KG1 (cell line): ENCODE measurements around the gene EIF2AK2.

Experiments
- DNase-seq: peaks from one replicate; lab custom pipeline; 2025; lab: John Stamatoyannopoulos, UW

The EIF2AK2 gene

DNA sequence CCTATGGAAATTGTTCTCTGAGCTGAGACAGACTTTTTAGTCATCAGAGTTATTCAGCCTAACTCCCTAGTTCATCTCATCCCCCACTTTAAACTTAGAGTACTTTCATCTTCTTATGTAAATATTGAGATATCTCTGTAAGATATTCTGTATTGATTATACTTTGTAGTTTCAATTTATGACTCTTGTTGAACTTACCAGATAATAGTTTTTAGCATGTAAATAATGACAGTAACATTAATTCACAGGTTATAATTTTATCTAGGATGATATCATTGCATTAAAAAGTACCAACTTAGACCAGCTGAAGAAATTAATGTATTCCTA is 14.8 kb upstream of the EIF2AK2 start:
- no peak for DNase-seq

DNA sequence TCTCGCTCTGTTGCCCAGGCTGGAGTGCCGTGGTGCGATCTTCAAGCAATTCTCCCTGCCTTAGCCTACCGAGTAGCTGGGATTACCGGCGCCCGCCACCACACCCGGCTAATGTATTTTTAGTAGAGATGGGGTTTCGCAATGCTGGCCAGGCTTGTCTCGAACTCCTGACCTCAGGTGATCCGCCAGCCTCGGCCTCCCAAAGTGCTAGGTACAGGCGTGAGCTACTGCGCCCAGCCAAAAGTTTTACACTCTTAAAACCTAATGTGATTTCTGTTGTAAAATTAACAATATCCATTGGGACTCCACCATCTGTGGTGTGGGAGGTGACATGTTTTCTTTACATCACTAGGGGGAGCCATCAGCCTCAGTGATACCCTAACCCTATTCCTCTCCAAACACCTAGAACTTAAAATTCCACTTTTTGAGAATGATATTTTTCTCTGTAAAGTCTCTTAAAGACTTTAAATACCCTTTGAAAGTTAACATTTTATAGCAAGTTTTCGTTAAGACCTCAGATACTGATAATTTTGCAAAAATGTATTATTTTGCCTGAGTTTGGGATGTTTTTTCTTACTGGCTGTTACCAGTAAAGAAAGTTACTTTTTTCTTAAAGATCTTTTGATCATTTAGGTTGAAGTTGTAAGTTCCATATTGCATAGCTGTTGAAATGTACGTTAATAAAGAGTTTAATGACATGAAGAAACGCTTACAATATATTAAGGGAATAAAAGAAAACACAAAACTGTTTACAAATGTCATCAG is 11.6 kb upstream of the EIF2AK2 start:
- no peak for DNase-seq

DNA sequence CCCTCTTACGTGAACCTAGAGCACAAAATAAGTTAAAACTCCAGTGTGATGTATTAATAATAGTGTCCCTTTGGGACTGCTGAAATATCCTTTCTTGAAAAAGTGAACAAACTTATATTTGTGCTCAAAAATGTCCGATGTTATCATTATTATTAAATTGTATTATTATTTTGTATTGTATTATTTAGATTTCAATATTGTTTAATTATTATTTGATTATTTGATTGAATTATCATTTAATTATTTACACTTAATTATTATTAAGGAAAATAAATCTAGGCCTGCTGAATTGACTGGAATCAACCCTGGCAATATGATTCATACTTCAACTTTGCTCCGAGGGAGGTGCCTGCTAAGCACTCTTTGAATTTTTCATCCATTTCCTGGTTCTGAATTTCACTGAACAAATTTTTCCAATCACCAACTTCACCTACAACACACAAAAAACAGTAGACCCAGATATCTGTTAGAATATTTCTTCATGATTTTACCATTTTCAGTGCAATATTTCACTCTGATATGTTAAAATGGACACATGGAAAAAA is 10.9 kb upstream of the EIF2AK2 start:
- DNase-seq = no peak

DNA sequence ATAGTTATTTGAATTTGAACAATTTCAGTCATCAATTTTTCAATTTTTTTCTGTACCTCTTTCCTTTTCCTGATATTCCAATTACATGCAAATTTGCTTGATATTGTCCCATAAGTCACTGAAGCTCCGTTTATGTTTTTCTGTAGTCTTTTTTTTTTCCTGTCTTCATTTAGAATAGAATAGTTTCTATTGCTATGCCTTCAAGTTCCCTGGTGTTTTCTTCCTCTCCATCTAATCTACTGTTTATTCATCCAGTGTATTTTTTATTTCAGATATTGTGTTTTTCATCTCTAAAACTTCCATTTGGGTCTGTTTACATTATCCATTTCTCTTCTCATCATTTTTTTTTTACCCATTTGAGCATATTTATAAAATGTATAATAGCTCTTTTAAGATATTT is 8.0 kb upstream of the EIF2AK2 start:
- DNase-seq = no peak

DNA sequence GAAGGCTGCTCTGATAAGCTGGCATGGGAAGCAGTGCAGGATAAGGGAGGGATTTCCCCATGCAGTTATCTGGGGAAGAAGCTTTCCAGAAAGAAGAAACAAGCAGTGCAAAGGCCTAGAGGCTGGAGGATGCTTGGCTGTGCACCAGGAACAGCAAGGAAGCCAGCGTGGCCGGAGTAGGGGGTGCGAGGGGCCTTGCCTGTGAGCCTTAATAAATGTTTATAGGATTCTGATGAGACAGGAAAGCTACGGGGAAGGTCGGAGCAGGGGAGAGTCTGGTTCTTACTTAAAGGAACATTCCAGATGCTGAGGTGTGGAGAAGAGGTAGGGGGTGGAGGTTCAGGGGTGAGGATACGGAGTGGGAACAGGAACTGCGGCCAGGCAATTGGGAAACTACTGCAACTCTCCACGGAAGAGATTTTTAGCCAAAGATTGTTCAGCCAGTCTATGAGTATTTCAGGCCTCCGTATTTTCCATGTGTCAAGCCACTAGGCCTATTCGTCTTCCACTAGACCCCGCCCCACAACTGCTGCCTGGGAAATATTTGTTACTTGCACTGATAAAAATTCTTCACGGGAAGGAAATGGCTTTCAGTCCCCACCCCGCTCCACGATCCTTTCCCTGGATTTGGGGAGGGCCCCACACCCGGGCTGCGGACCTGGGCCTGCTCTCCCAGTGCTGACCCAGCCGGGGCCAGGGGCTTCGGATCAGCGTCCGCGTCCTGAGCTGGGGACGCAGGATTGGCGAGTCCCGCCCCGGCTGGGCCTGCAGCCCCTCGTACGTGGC is 516 bp downstream of the EIF2AK2 start:
- DNase-seq = peak; percentile 23

DNA sequence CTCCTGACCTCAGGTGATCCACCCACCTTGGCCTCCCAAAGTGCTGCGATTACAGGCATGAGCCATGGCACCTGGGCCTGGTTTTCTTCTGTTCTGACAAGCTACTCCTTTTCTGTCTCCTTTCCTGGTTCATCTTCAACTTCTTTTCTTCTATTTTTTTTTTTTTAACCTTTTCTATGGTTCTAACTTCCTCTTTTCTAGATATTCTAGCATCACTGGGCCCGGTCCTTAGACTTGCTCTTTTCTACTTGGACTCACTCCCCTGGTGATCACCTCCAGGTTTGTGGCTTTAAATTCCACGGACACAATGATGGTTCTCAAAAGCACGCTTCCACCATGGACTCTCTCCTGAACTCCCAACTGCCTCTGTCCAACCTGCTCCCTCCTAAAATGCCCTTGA is 2.0 kb downstream of the EIF2AK2 start:
- no peak for DNase-seq

DNA sequence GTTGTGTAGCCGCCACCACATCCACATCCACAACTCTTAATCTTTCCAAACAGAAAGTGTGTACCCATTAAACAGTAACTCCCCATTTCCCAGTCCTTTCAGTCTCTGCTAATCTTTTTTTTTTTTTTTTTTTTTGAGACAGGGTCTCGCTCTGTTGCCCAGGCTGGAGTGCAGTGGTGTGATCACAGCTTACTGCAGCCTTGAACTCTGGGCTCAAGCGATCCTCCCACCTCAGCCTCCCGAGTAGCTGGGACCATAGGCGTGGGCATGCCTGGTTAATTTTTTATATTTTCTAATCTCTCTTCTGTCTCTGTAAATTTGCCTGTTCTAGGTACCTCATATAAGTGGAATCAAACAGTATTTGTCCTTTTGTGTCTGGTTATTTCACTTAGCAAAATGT is 3.6 kb downstream of the EIF2AK2 start:
- no peak for DNase-seq

DNA sequence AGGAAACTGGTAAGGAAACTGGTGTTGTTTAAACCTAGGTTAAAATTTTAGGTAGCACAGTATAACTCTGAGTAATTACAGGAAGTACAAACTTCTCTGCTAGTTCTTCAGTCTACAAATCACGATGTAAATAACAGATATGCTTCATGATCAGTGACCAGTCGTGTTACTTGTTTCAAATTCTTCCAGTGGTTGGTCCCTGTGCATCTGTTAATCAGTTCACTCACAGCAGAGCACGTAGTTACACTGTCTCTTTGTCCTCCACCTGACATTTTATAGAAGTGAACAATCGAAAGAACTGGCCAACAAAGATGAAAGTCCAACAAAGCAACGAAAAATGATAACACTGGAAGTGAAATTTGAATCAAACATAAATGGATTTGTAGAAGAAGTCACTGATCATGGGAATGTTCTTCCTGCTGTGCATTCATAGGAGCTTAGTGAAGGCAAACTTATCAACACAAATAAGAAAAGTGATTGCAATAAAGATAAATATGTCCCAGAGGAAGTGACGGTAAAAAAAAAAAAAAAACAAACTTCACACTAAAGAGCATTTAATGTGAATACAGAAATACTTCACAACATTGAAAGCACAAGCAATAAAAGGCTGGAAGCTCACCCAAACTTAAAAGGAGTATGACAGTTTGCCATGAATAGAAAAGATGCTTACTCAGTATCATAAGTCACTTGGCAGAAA is 7.0 kb downstream of the EIF2AK2 start:
- no peak for DNase-seq

DNA sequence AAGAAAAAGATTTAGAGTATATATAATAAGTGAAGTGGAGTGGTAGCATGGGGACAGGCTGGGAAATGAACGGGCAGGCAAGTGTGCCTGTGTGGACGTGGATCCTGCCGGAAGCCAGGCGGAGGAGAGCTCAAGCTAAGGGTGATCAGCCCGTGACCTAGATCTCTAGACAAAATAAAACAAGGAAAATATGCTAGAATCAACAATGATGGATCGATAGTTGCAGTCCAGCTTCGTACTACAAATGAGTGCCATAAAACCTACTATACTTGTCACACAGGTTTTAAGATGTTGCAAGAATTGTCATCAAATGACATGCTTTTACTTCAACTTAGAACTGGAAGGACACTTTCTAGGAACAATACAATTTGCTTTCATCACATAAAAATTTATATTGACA is 8.5 kb downstream of the EIF2AK2 start:
- no peak for DNase-seq

DNA sequence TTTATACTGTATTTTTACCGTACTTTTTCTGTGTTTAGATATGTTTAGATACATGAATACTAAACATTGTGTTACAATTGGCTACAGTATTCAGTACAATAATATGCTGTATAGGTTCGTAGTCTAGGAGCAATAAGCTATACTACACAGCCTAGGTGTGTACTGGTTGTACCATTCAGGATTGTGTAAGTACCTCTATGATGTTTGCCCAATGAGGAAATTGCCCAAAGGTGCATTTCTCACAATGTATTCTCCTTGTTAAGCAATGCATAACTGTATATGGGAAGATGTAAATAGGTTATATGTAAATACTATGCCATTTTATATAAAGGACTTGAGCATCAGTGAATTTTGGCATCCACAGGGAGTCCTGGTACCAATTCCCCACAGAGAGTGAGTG is 10.7 kb downstream of the EIF2AK2 start:
- no peak for DNase-seq

DNA sequence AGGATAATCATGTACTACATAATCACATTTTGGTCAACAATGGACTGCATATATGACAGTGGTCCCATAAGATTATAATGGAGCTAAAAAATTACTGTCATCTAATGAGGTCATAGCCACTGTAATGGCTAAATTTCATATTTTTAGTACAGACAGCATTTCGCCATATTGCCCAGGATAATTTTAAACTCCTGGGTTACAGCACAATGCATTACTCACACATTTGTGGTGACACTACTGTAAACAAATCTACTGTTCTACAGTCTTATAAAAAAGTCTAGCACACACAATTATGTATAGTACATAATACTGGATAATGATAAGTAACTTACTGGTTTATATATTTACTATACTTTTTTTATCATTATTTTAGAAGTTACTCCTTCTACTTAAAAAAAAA is 12.8 kb downstream of the EIF2AK2 start:
- no peak for DNase-seq

DNA sequence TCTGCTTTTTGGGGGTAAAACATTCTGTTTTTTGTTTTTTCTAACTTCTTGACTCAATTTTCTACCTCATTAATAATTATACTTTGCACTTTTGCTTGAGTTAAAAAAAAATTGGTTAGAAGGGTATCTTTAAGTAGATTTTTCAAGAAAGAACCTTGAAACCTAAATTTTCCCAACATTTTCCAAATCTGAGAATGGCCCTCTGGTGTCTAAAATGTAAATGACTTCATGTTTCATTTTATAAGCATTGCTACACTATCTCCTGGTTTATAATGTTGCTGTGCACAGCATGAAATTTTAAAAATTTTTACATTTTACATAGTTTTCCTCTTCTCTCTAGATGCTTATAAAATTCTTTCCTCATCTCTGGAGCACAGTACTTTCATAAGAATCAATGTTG is 14.2 kb downstream of the EIF2AK2 start:
- no peak for DNase-seq

DNA sequence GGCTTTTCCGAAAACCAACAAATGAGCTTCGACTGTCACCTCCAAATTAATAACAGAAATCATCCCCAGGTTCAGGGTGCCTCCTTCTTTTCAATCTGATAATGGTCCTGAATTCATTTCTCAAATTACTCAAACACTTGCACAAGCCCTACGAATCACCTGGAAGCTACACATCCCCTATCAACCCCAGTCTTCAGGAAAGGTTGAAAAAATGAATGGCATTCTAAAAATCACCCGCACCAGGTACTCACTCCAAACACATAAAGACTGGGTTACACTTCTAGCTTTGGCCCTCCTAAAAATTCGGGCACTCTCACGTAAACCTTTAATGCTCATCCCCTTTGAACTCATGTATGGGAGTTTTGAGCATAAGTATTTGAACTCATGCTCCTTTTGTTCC is 23.9 kb downstream of the EIF2AK2 start:
- no peak for DNase-seq

DNA sequence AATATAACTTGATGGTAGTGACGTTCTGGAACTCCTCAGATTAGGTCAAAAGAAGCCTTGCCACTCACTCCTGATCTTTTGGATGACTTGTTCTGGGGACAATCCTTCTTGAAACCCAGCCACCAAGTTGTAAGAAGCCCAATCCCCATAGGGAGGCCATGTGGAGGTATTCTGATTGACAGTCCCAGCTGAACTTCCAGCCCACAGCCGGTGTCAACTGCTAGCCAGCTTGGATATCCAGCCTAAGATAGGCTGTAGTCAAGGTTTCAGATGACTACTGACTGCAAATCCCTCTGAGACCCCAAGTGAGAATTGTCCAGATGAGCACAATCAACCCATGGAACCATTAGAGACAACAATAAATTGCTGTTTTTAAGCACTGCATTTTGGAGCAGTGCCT is 31.4 kb downstream of the EIF2AK2 start:
- DNase-seq = no peak

DNA sequence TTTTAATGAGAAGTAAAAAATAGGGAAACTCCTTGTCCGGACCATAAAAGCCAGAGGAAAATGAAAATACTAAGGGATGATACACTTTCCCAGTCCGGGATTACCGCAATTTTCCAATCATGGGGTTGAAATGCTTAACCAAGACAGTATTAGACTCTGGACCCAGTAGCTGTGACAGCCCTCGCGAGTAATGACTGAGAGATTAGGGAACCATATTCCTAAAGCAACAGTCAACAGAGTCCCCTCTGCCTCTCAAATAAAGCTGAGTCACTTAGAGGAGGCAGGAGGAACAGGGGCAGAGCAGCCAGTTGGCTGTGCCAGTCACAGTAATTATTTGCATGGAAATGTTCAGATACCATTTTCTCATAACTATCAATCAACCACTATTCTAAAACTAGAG is 37.6 kb downstream of the EIF2AK2 start:
- no peak for DNase-seq

DNA sequence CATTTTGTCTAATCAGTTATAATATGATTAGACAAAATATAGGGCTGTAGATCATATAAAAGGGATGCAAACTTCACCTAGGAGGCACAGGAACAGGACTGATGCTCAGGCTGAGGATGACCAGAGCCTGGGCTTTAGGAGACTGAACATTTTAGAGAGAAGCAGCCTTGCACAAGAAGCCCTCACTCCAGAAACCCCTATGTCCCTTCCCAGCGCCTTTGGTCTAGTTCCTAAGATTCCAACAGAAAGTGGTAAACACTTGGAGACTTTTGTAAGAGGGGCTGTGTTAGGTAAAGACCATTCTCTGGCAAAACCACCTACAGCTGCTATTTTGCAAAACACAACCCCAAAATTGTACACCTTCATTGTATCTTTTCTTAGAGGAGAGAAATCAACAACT is 39.2 kb downstream of the EIF2AK2 start:
- no peak for DNase-seq

DNA sequence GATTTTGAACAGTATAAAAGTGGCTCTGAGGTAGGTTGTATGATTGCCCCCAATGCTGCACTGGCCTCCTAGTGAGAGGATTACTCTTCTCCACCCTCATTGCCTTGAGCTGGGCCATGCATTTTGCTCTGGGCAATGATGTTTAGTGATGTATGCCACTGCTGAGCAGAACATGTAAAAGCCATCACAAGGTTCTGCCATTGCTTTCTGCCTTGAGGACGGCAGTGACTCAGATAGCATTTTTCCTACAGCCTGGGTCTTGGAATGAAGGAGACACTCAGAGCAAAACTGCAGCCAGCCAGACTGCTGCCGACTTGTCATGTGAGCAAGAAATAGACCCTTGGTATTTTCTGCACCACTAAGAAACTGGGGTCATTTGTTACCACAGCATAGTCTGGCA is 44.8 kb downstream of the EIF2AK2 start:
- no peak for DNase-seq

DNA sequence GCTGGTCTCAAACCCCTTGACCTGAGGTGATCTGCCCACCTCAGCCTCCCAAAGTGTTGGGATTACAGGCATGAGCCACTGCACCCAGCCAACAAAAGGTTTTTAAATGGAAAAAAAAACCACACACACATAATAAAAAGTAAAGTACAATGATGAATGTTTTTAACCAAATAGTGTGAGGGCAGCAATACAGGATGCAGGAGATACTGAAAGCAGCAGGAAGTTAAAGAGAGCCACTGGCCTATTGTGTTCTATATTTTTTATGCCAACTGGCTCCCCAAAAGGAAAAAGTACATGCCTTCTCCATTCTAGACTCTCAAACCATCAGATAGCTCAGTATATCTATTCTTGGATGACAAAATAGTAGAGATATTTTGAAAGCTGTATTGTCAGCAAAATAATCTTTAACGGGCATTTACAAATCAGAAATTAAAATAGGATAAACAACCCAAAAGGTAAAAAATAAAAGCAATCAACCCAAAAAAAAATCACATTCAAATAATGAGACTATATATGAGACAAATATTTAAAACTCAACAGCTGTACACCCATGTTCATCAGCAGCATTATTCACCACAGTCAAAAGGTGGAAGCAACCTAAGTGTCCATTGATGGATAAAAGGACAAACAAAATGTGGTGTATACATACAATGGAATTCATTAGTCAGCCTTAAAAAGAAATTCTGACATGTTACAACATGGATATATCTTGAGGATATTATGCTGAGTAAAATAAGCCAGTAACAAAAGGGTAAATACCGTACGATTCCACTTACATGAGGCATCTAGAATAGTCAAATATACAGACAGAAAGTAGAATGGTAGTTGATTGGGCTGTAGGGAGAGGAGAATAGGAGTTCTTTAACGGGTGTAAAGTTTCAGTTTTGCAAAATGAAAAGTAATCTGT is 46.2 kb downstream of the EIF2AK2 start:
- no peak for DNase-seq

DNA sequence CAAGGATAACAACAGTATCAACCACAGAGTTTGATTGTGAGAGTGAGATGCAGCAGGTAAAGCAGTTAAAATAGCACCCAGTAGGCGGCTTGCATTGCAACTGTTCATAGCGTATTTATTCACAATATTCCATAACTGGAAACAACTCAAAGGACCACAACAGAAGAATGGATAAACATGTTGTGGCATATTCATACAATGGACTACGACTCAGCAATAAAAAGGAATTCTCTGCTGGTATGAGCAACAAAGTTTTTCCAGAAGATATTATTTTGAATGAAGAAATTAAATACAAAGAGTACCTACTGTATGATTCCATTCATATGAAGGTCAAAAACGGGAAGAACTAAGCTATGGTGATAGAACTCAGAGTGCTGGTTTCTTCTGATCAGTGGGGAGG is 47.3 kb downstream of the EIF2AK2 start:
- DNase-seq = no peak

DNA sequence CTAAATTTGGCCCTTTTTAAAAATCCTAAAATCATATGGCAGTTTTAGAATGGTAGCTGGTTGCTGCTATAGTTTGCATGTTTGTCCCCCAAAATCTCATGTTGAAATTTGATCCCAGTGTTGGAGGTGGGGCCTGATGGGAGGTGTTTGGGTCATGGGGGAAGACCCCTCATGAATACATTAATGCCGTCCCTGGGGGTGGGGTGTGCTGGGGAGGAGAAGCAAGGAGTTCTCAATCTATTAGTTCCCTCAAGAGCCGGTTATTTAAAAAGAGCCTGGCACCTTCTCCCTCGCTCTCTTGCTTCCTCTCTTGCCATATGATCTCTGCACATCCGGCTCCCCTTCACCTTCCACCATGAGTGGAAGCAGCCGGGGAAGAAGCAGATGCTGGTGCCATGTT is 51.6 kb downstream of the EIF2AK2 start:
- no peak for DNase-seq

DNA sequence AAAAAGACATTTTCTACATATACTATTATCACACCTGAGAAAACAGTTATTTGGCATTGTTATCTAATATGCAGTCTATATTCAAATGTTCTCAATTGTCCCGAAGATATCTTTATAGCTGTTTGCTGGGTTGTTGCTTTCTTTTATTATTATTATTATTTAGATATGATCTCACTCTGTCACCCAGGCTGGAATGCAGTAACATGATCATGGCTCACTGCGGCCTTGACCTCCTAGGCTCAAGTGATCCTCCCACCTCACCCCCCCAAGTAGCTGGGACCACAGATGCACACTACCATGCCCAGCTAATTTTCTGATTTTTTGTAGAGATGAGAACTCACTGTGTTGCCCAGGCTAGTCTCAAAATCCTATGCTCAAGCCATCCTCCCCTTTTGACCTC is 52.6 kb downstream of the EIF2AK2 start:
- DNase-seq = no peak

DNA sequence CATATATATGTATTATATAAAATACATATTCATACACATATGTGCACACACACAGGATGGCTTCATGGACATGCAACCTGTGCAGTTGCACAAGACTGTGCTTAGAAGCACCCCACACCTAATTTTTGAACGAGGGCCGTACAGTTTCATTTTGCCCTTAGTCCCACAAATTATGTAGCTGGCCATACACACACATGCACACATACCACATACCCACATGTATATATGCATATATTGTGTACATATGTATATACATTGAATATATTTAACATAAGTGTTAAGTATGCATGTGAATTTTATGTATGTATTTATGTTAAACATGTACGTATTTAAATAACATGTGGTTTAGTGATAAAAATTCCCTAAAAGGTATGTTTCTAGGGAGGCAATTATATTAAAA is 54.2 kb downstream of the EIF2AK2 start:
- DNase-seq = no peak
